Loucy (cell line): ENCODE results near the gene RIPOR2.

Experiments
- H2AFZ ChIP-seq: fragments of 200-600 bp; sonication (generic); 2 replicates; pipeline ENCODE4 v1.6.0; 2016; ENCODE audit warnings: antibody characterized with exemption, mild to moderate bottlenecking, low read length, moderate library complexity
- H3F3A ChIP-seq: fragments of 200-600 bp; 2 replicates; pipeline ENCODE4 v1.6.0; 2016; ENCODE audit warnings: antibody characterized with exemption, low read depth, mild to moderate bottlenecking
- H3K27me3 ChIP-seq: fragments of 200-600 bp; sonication (generic); 2 replicates; pipeline ENCODE4 v1.6.1; 2014; ENCODE audit warnings: low read length, mild to moderate bottlenecking; ENCODE audit not compliant: insufficient read depth, poor library complexity, severe bottlenecking
- H3K36me3 ChIP-seq: fragments of 200-600 bp; sonication (generic); 2 replicates; pipeline ENCODE4 v1.6.1; 2016; ENCODE audit warnings: low read length; ENCODE audit not compliant: insufficient read depth
- H3K4me1 ChIP-seq: fragments of 200-600 bp; sonication (generic); 2 replicates; pipeline ENCODE4 v1.5.1; 2014; ENCODE audit warnings: low read length, mild to moderate bottlenecking; ENCODE audit not compliant: insufficient read depth, poor library complexity, severe bottlenecking
- H3K4me2 ChIP-seq: fragments of 200-600 bp; sonication (generic); 2 replicates; pipeline ENCODE4 v1.6.0; 2014; ENCODE audit warnings: antibody characterized with exemption, low read length, low read depth, mild to moderate bottlenecking; ENCODE audit not compliant: poor library complexity, severe bottlenecking
- H3K4me3 ChIP-seq: fragments of 200-600 bp; sonication (generic); 2 replicates; pipeline ENCODE4 v1.5.1; 2014; ENCODE audit warnings: low read length, mild to moderate bottlenecking, mixed read lengths; ENCODE audit not compliant: poor library complexity, severe bottlenecking
- H3K79me2 ChIP-seq: fragments of 200-600 bp; sonication (generic); 2 replicates; pipeline ENCODE4 v1.6.1; 2014; ENCODE audit warnings: low read length; ENCODE audit not compliant: insufficient read depth
- H3K9ac ChIP-seq: fragments of 200-600 bp; sonication (generic); 2 replicates; pipeline ENCODE4 v1.6.0; 2014; ENCODE audit warnings: mild to moderate bottlenecking, low read depth, low read length, moderate library complexity; ENCODE audit not compliant: poor library complexity, severe bottlenecking
- H3K9me2 ChIP-seq: fragments of 200-600 bp; sonication (generic); replicated peaks from 2 replicates; pipeline ENCODE4 v1.6.1; 2016; ENCODE audit warnings: low read depth, low read length, mixed read lengths
- H3K9me3 ChIP-seq: fragments of 200-600 bp; sonication (generic); 2 replicates; pipeline ENCODE4 v1.6.1; 2014; ENCODE audit warnings: mild to moderate bottlenecking, antibody characterized with exemption, low read length, low read depth; ENCODE audit not compliant: insufficient read depth
- H4K20me1 ChIP-seq: fragments of 200-600 bp; sonication (generic); 2 replicates; pipeline ENCODE4 v1.6.0; 2014; ENCODE audit warnings: antibody characterized with exemption, low read length, mild to moderate bottlenecking; ENCODE audit not compliant: insufficient read depth, poor library complexity, severe bottlenecking
- CTCF ChIP-seq: fragments of 200-600 bp; sonication (generic); conservative IDR thresholded peaks from 2 replicates; pipeline ENCODE4 v1.5.1; 2014; ENCODE audit warnings: mild to moderate bottlenecking, antibody characterized with exemption, low read length
- EZH2phosphoT487 ChIP-seq: fragments of 200-600 bp; IDR thresholded peaks from 2 replicates; pipeline ENCODE4 v1.6.1; 2018; ENCODE audit warnings: antibody characterized with exemption, mild to moderate bottlenecking, moderate library complexity, borderline replicate concordance

RIPOR2 gene

DNA sequence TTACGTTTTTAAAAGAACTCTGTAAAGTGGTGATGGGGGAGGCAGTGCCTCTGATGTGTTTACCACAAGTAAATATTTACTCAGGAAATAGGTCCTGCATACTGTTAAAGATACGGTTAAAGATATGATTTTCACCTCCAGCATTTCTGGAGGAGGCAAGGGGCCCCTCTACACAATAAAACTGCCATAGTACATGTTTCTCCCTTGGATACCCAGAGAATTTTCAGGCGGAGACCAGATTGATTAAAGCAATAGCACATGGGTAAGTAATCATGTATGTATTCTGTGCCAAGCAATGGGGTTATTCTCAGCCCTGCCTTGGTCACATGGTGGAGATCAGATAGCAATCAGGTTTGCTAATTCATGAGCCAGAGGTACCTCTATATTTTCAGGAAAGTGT, 9.6 kb downstream of the RIPOR2 start:
- TF ChIP-seq CTCF (no peak), EZH2phosphoT487 (no peak)
- H3K4me2 ChIP-seq = peak overlapping the region; percentile 13

GRCh38 chr6:24925661-24926060, 10.1 kb downstream of the RIPOR2 start:
- H3F3A ChIP-seq = no peaks in the 10 kb centered on the region
- H3K4me1 ChIP-seq = peaks cover 27% of the 10 kb centered on the region
- peaks cover 11% of the 10 kb centered on the region for H4K20me1 ChIP-seq
- no peak for TF ChIP-seq CTCF
- no peak for TF ChIP-seq EZH2phosphoT487
- no peaks in the 10 kb centered on the region for H3K9me2 ChIP-seq
- peaks cover 92% of the 10 kb centered on the region for H3K79me2 ChIP-seq
- H2AFZ ChIP-seq = no peak overlapping the region
- no peaks in the 10 kb centered on the region for H3K9me3 ChIP-seq
- no peaks in the 10 kb centered on the region for H3K36me3 ChIP-seq
- H3K4me2 ChIP-seq = no peak overlapping the region
- no peak overlapping the region for H3K9ac ChIP-seq
- H3K27me3 ChIP-seq = no peaks in the 10 kb centered on the region
- no peak overlapping the region for H3K4me3 ChIP-seq

More for the DNA sequence above, 9.6 kb downstream of the RIPOR2 start:
- Histone ChIP-seq H3K9me3 (no peaks in the 10 kb centered on the region), H4K20me1 (peaks cover 11% of the 10 kb centered on the region), H3K36me3 (no peaks in the 10 kb centered on the region), H3K9me2 (no peaks in the 10 kb centered on the region), H3K9ac (no peak overlapping the region), H3F3A (no peaks in the 10 kb centered on the region), H3K27me3 (no peaks in the 10 kb centered on the region), H2AFZ (no peak overlapping the region), H3K79me2 (peaks cover 89% of the 10 kb centered on the region), H3K4me3 (no peak overlapping the region), H3K4me1 (peaks cover 25% of the 10 kb centered on the region)

DNA sequence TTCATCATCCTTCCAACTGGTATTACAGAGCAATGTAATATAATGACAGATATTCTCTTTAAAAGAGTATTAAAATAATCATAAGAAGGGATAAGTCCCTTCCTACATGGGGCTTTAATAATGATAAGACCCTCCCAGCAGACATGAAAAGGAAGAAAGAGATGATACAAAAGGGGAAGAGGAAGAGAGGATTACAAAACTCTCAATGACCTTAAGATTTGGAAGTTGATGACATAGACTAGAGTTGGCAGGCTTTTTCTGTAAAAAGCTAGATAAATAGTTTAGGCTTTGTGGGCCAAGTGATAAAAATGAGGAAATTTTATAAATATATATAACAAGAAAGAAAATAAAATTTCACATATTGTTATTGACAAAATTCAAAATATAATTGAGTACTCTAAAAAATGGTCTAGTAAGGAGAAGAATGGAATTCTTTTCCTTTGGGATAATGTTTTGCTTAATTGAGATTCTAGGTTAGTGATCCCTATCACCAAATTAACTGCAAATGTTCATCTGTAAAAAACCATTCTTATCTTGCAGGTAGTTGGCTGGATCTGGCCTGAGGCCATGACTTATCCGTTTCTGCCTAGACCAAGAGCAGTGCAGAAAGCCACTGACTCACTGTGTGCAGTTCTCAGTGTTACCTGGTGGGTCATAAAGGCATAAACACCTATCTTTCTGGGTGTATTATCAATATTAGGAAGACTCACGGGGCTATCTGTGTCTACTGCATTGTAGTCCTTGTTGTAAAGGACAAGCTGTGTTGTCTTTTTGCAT, 11.0 kb downstream of the RIPOR2 start:
- peaks cover 92% of the 10 kb centered on the region for H3K79me2 ChIP-seq
- H3K36me3 ChIP-seq = no peaks in the 10 kb centered on the region
- TF ChIP-seq EZH2phosphoT487 = no peak
- no peak for TF ChIP-seq CTCF

More for the DNA sequence above, 11.0 kb downstream of the RIPOR2 start:
- peaks cover 36% of the 10 kb centered on the region for H3K4me1 ChIP-seq
- no peak overlapping the region for H2AFZ ChIP-seq
- no peak overlapping the region for H3K4me3 ChIP-seq
- no peaks in the 10 kb centered on the region for H3K9me3 ChIP-seq
- H3F3A ChIP-seq = peaks cover 3% of the 10 kb centered on the region; the same call in 1 of the 2 replicates
- H3K9ac ChIP-seq = no peak overlapping the region
- no peaks in the 10 kb centered on the region for H3K27me3 ChIP-seq
- no peaks in the 10 kb centered on the region for H3K9me2 ChIP-seq
- peaks cover 19% of the 10 kb centered on the region for H4K20me1 ChIP-seq
- no peak overlapping the region for H3K4me2 ChIP-seq
